ENCODE data around the gene RPS6KB2.

DNA sequence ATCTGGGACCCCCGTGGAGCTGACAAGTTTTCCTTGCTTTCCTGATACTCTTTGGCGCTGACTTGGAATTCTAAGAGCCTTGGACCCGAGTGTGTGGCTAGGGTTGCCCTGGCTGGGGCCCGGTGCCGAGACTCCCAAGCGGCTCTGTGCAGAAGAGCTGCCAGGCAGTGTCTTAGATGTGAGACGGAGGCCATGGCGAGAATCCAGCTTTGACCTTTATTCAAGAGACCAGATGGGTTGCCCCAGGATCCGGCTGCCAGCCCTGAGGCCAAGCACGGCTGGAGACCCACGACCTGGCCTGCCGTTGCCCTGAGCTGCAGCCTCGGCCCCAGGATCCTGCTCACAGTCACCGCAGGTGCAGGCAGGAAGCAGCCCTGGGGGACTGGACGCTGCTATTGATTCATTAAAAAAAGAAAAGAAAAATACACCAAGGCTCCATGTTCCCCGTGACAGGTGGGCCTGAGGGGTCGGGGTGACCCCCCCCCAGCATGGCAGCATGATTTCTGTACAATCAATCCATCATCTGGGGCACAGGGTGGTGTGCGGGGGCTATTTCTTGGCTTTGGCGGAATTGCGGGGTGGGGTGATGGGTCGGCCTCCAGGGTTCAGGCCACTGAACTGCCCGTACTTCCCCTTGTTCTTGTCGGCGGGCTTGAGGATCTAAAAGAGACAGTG lies 30.2 kb upstream of the RPS6KB2 start:
- TF ChIP-seq CTCF (IDR thresholded peaks at IDR 0.05; ENCODE audit: poor library complexity) = no peak
- TF ChIP-seq EZH2phosphoT487 (IDR thresholded peaks at IDR 0.05; ENCODE audit: low read depth, severe bottlenecking, unreplicated experiment) = no peak
